Measurements from ENCODE around the gene TFAP2C.

The TFAP2C gene

DNA sequence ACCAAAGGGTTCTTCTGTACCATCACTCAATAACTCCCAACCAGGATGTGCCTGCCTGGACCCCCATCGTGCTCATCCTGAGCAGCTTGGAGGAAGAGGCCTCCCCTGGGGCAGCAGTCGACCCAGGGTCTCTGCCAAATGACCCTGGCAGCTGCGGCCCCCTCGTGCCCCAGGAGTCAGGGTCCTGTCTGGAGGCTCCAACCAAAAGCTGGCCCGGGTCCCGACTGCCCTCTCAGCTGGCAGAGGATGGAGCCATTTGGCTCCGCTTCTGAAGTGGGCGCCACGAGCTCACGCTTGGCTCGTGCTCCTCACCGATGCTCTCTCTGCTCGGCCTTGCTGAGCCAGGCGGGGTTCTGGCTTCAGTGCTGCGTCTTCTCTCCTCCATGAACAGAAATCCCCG is 56.8 kb downstream of the TFAP2C start:
- TF ChIP-seq CTCF (IDR thresholded peaks at IDR 0.05; ENCODE audit: low read depth, low read length) = no peak
- no peak for DNase-seq (ENCODE audit: low read depth in 2 of 2)
- no peak overlapping the region for H3K4me3 ChIP-seq (replicated peaks in 1 of 2; ENCODE audit: low read depth in 2 of 2, low read length in 2 of 2)

- no peak for DNase-seq (ENCODE audit: low read depth in 2 of 2)
- H3K4me3 ChIP-seq (replicated peaks in 1 of 2; ENCODE audit: low read depth in 2 of 2, low read length in 2 of 2) = no peak overlapping the region
- TF ChIP-seq CTCF (IDR thresholded peaks at IDR 0.05; ENCODE audit: low read depth, low read length) = no peak
Measured at GRCh38 chr20:56687061-56687460, 58.0 kb downstream of the TFAP2C start.

- DNase-seq (ENCODE audit: low read depth in 2 of 2) = no peak
- TF ChIP-seq CTCF (IDR thresholded peaks at IDR 0.05; ENCODE audit: low read depth, low read length) = no peak
- H3K4me3 ChIP-seq (replicated peaks in 1 of 2; ENCODE audit: low read depth in 2 of 2, low read length in 2 of 2) = no peak overlapping the region
Measured at GRCh38 chr20:56688106-56688505, 59.0 kb downstream of the TFAP2C start.
